Activated CD4-positive, alpha-beta T cell treated with anti-CD3 and anti-CD28 coated beads, Interleukin-2, amount 10 ng/mL, durations not matched to agents 24 days and 14 days (primary cell): ENCODE measurements around the gene CAMK2A. TPM values are rescaled to one million over a fixed set of nuclear protein-coding genes. Genes with fewer than 3 reads are reported as not detected.

Experiments used
- DNase-seq: peaks from one replicate; pipeline ENCODE4 v3.0.0; 2022
- H3K27ac Mint-ChIP-seq: one replicate; pipeline ENCODE4 v1.8.0; 2022; ENCODE audit warnings: mild to moderate bottlenecking, mixed read lengths
- H3K27me3 Mint-ChIP-seq: one replicate; pipeline ENCODE4 v1.8.0; 2022; ENCODE audit warnings: mixed read lengths
- H3K36me3 Mint-ChIP-seq: one replicate; pipeline ENCODE4 v1.8.0; 2022; ENCODE audit warnings: low read depth, mild to moderate bottlenecking, mixed read lengths
- H3K4me1 Mint-ChIP-seq: one replicate; pipeline ENCODE4 v1.8.0; 2021; ENCODE audit warnings: mixed read lengths
- H3K4me3 Mint-ChIP-seq: one replicate; pipeline ENCODE4 v1.8.0; 2022; ENCODE audit warnings: mild to moderate bottlenecking, moderate library complexity, mixed read lengths
- H3K9me3 Mint-ChIP-seq: one replicate; pipeline ENCODE4 v1.8.0; 2021; ENCODE audit warnings: mixed read lengths
- intact Hi-C: fragments of 100-400 bp; cut with micrococcal nuclease; formaldehyde crosslinking; loops from one replicate; pipeline ENCODE4 v1.15.1; 2023
- total RNA-seq: library from RNA; stranded (reverse); gene quantifications from 2 replicates; pipeline ENCODE4 v1.2.3, GENCODE V29; 2022

The CAMK2A gene
- total RNA-seq, result not detected in 2 replicates

GRCh38 chr5:150289551-150290390 is at the start of gene CAMK2A:
TSS of gene CAMK2A (minus strand) at chr5:150289773. CDS start at chr5:150289625, 148 bp downstream.
- Mint-ChIP-seq H3K9me3 (no peaks in the 10 kb centered on the region), H3K4me1 (no peaks in the 10 kb centered on the region), H3K4me3 (no peak within 1 kb of the TSS), H3K27me3 (peaks cover 5% of the 10 kb centered on the region), H3K27ac (no peak within 1 kb of the TSS), H3K36me3 (no peaks in the 10 kb centered on the region)
- intact Hi-C loops, result no loop called here
- DNase-seq, result no peak

- Mint-ChIP-seq H3K27me3 (no peaks in the 10 kb centered on the region), H3K27ac (no peak overlapping the region), H3K4me3 (no peak overlapping the region), H3K36me3 (no peaks in the 10 kb centered on the region), H3K4me1 (peaks cover 9% of the 10 kb centered on the region), H3K9me3 (no peaks in the 10 kb centered on the region)
- no peak for DNase-seq
- intact Hi-C loops, result no loop called here
These were observed 49.6 kb upstream of the CAMK2A start for GRCh38 chr5:150339165-150339564.

- no peak for DNase-seq
- H3K36me3 Mint-ChIP-seq, result no peaks in the 10 kb centered on the region
- no peak overlapping the region for H3K4me3 Mint-ChIP-seq
- no peaks in the 10 kb centered on the region for H3K9me3 Mint-ChIP-seq
- peaks cover 9% of the 10 kb centered on the region for H3K4me1 Mint-ChIP-seq
- intact Hi-C loops, result no loop called here
- H3K27me3 Mint-ChIP-seq, result no peaks in the 10 kb centered on the region
- H3K27ac Mint-ChIP-seq, result no peak overlapping the region
These were observed 49.0 kb upstream of the CAMK2A start for GRCh38 chr5:150338546-150338945.

GRCh38 chr5:150335778-150336177 is 46.2 kb upstream of the CAMK2A start:
- Mint-ChIP-seq H3K4me3 (no peak overlapping the region), H3K27ac (no peak overlapping the region), H3K36me3 (no peaks in the 10 kb centered on the region), H3K9me3 (no peaks in the 10 kb centered on the region), H3K4me1 (peaks cover 1% of the 10 kb centered on the region), H3K27me3 (no peaks in the 10 kb centered on the region)
- intact Hi-C loops, result no loop called here
- no peak for DNase-seq

GRCh38 chr5:150333400-150333799 is 43.8 kb upstream of the CAMK2A start:
- Mint-ChIP-seq H3K27ac (no peak overlapping the region), H3K36me3 (no peaks in the 10 kb centered on the region), H3K9me3 (no peaks in the 10 kb centered on the region), H3K4me3 (no peak overlapping the region), H3K4me1 (no peaks in the 10 kb centered on the region), H3K27me3 (peaks cover 10% of the 10 kb centered on the region)
- DNase-seq, result no peak
- intact Hi-C loops, result no loop called here

- H3K4me1 Mint-ChIP-seq, result no peaks in the 10 kb centered on the region
- H3K4me3 Mint-ChIP-seq, result no peak overlapping the region
- no peak for DNase-seq
- no peak overlapping the region for H3K27ac Mint-ChIP-seq
- no peaks in the 10 kb centered on the region for H3K9me3 Mint-ChIP-seq
- intact Hi-C loops, result no loop called here
- H3K36me3 Mint-ChIP-seq, result no peaks in the 10 kb centered on the region
- H3K27me3 Mint-ChIP-seq, result peaks cover 10% of the 10 kb centered on the region
These were observed 40.6 kb upstream of the CAMK2A start for GRCh38 chr5:150329881-150330876.

GRCh38 chr5:150329038-150329437 is 39.5 kb upstream of the CAMK2A start:
- no peak overlapping the region for H3K27ac Mint-ChIP-seq
- H3K27me3 Mint-ChIP-seq, result peaks cover 10% of the 10 kb centered on the region
- no peak overlapping the region for H3K4me3 Mint-ChIP-seq
- intact Hi-C loops, result no loop called here
- no peaks in the 10 kb centered on the region for H3K36me3 Mint-ChIP-seq
- DNase-seq, result no peak
- no peaks in the 10 kb centered on the region for H3K4me1 Mint-ChIP-seq
- H3K9me3 Mint-ChIP-seq, result no peaks in the 10 kb centered on the region

- no peaks in the 10 kb centered on the region for H3K4me1 Mint-ChIP-seq
- no peaks in the 10 kb centered on the region for H3K36me3 Mint-ChIP-seq
- no peak for DNase-seq
- H3K4me3 Mint-ChIP-seq, result no peak overlapping the region
- H3K27me3 Mint-ChIP-seq, result peaks cover 10% of the 10 kb centered on the region
- intact Hi-C loops, result no loop called here
- no peaks in the 10 kb centered on the region for H3K9me3 Mint-ChIP-seq
- H3K27ac Mint-ChIP-seq, result no peak overlapping the region
These were observed 38.9 kb upstream of the CAMK2A start for GRCh38 chr5:150328515-150328914.

- H3K27me3 Mint-ChIP-seq, result peaks cover 10% of the 10 kb centered on the region
- no peaks in the 10 kb centered on the region for H3K36me3 Mint-ChIP-seq
- H3K27ac Mint-ChIP-seq, result no peak overlapping the region
- H3K4me3 Mint-ChIP-seq, result no peak overlapping the region
- intact Hi-C loops, result no loop called here
- H3K4me1 Mint-ChIP-seq, result no peaks in the 10 kb centered on the region
- no peaks in the 10 kb centered on the region for H3K9me3 Mint-ChIP-seq
- DNase-seq, result no peak
These were observed 37.6 kb upstream of the CAMK2A start for GRCh38 chr5:150327139-150327538.

- intact Hi-C loops, result no loop called here
- Mint-ChIP-seq H3K27ac (no peak overlapping the region), H3K4me3 (no peak overlapping the region), H3K27me3 (peaks cover 10% of the 10 kb centered on the region), H3K36me3 (no peaks in the 10 kb centered on the region), H3K4me1 (no peaks in the 10 kb centered on the region), H3K9me3 (no peaks in the 10 kb centered on the region)
- no peak for DNase-seq
These were observed 37.1 kb upstream of the CAMK2A start for GRCh38 chr5:150326707-150327106.

GRCh38 chr5:150325426-150325825 is 35.9 kb upstream of the CAMK2A start:
- Mint-ChIP-seq H3K4me3 (no peak overlapping the region), H3K4me1 (no peaks in the 10 kb centered on the region), H3K9me3 (no peaks in the 10 kb centered on the region), H3K27me3 (peaks cover 13% of the 10 kb centered on the region), H3K27ac (no peak overlapping the region), H3K36me3 (no peaks in the 10 kb centered on the region)
- intact Hi-C loops, result no loop called here
- DNase-seq, result no peak

GRCh38 chr5:150323819-150324218 is 34.2 kb upstream of the CAMK2A start:
- H3K4me3 Mint-ChIP-seq, result no peak overlapping the region
- no peaks in the 10 kb centered on the region for H3K4me1 Mint-ChIP-seq
- no peaks in the 10 kb centered on the region for H3K36me3 Mint-ChIP-seq
- intact Hi-C loops, result no loop called here
- H3K9me3 Mint-ChIP-seq, result no peaks in the 10 kb centered on the region
- no peak for DNase-seq
- H3K27me3 Mint-ChIP-seq, result peaks cover 5% of the 10 kb centered on the region
- no peak overlapping the region for H3K27ac Mint-ChIP-seq

- Mint-ChIP-seq H3K27ac (no peak overlapping the region), H3K4me1 (no peaks in the 10 kb centered on the region), H3K4me3 (no peak overlapping the region), H3K27me3 (peaks cover 6% of the 10 kb centered on the region), H3K9me3 (no peaks in the 10 kb centered on the region), H3K36me3 (no peaks in the 10 kb centered on the region)
- intact Hi-C loops, result no loop called here
- DNase-seq, result no peak
These were observed 33.5 kb upstream of the CAMK2A start for GRCh38 chr5:150323092-150323491.

GRCh38 chr5:150322202-150322601 is 32.6 kb upstream of the CAMK2A start:
- no peak overlapping the region for H3K27ac Mint-ChIP-seq
- H3K27me3 Mint-ChIP-seq, result peaks cover 9% of the 10 kb centered on the region
- no peaks in the 10 kb centered on the region for H3K9me3 Mint-ChIP-seq
- no peaks in the 10 kb centered on the region for H3K4me1 Mint-ChIP-seq
- intact Hi-C loops, result no loop called here
- H3K36me3 Mint-ChIP-seq, result no peaks in the 10 kb centered on the region
- DNase-seq, result no peak
- H3K4me3 Mint-ChIP-seq, result no peak overlapping the region
